HTR-8/SVneo (cell line): Measurements from ENCODE around the gene TK2.

Experiments
- DNase-seq: peaks from one replicate; pipeline ENCODE4 v3.0.0; 2011; ENCODE audit warnings: low spot score, mixed read lengths; ENCODE audit not compliant: insufficient read length
- FAIRE-seq: peaks from 2 replicates; lab custom pipeline; 2011; peaks lifted over from hg19 to GRCh38; lab: Jason Lieb, UNC

Gene TK2

GRCh38 chr16:66548868-66549267 lies 1.1 kb downstream of the TK2 start:
- FAIRE-seq = no peak

GRCh38 chr16:66548068-66548467 lies 1.9 kb downstream of the TK2 start:
- DNase-seq (no peak), FAIRE-seq (no peak)

More at GRCh38 chr16:66548868-66549267, 1.1 kb downstream of the TK2 start:
- no peak for DNase-seq

DNA sequence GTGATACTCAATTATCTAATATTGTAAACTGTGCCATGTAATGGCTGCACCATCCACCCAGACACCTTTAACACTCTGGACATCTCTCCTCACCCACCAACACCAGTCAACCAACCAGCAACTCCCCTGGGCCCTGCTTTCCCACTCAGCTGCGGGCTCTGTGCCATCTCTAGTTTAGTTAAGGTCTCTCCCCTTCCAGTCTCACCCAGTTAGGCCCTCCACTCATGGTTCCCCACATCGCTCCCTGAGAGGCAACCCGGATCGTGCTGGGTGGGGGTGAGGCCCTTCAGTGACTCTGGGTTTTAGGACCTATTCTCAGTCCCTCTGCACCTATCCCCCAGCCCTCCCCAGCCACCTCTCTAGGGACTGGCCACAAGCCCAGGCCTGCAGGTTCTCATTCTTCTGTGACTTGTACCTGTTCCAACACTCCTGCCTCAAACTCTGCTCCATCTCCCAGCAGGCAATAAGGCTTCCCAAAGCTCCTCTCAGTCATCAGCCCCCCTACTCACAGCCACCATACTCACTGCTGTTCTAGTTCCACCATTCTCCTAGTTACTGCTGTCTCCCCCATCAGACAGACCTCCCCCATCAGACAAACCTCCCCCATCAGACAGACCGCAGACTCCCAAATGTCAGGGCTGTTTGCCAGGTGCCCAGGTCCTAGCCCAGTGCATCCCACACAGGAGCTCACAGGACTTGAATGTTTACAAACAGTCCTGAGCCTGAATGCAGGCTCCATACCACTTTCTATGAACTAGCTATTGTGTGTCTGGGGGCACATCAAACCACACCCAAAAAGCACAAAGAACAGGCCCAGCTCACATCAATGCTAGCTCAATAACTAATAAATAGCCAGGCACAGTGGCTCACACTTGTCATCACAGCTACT lies 2.6 kb downstream of the TK2 start:
- no peak for DNase-seq
- peak; percentile 16 for FAIRE-seq

GRCh38 chr16:66544016-66544757 lies 5.7 kb downstream of the TK2 start:
- FAIRE-seq = no peak
- DNase-seq = no peak

GRCh38 chr16:66543541-66543940 lies 6.4 kb downstream of the TK2 start:
- FAIRE-seq (no peak), DNase-seq (no peak)

DNA sequence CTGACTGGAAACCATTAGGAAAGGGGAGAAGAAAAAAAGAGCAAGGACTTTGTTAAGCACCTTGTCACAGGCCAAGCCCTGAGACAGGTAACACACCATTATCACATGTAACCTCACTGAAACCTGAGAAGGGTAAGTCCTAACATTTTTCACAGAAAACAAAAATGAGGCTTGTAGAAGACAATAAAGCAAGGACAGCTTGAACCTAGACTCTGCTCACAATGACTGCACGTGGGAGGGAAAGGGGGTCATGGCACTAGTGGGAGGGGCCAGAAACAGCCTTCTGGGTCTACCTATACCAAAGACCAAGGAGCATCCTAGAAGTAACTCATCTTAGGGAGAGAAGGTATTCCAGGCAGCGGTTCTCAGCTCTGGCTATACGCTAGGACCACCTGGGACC lies 7.5 kb downstream of the TK2 start:
- DNase-seq (no peak), FAIRE-seq (no peak)

DNA sequence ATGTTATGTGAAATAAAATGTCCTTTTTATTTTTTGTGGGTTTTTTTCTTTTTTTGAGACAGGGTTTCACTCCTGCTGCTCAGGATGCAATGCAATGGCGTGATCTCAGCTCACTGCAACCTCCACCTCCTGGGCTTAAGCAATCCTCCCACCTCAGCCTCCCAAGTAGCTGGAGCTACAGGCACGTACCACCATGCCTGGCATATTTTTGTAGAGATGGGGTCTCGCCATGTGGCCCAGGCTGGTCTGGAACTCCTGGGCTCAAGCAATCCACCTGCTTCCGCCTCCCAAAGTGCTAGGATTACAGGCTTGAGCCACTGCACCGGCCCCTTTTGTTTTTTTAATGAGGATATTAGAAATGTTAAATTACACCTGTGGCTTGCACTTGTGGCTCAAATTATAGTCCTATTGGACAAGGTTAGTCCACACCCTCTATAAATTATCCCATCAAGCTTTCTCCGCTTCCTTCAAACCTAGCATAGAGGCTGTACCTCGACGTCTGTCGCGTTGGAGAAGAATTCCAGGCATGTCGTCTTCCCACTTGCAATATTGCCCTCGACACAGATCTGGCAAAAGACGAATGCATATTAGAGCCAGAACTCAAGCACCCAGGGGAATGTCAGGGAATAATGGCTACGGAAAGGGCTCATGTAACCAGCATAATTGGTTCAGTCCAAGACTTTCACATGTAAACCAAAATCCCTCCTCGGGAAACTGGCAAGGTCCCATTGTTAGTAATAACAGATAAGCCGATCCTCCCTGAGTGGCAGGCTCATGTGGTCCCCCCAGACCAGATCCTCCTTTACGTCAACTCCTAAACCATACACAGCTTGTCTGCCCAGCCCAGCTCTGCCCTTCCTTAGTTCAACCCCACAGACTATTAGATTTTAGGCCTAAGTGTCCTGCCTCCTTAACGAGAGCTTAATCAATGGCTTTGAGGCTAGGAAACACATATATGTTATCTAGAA lies 8.2 kb downstream of the TK2 start:
- FAIRE-seq (peak; percentile 60), DNase-seq (no peak)

GRCh38 chr16:66539623-66540469 lies 10.1 kb downstream of the TK2 start:
- no peak for DNase-seq

DNA sequence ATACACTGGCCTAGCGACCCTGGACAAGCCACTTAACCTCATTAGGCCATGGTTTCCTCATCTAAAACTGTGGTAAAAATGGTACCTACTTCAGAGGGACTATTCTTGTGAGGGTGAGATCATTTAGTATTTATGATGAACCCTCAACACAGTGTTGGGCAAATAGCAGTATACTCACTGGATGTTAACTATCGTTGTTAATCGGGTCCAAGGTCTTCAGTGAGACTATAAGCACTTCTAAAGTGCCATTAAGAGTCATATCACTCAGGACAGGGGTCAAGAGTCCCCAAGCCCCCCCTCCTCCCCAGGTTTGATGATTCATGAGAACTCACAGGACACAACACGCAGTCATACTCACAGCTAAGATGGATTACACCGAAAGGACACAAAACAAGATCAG lies 11.0 kb downstream of the TK2 start:
- DNase-seq = no peak
- FAIRE-seq = no peak

More at GRCh38 chr16:66539623-66540469, 10.1 kb downstream of the TK2 start:
- FAIRE-seq = no peak

GRCh38 chr16:66537236-66537635 lies 12.7 kb downstream of the TK2 start:
- FAIRE-seq (no peak), DNase-seq (no peak)

DNA sequence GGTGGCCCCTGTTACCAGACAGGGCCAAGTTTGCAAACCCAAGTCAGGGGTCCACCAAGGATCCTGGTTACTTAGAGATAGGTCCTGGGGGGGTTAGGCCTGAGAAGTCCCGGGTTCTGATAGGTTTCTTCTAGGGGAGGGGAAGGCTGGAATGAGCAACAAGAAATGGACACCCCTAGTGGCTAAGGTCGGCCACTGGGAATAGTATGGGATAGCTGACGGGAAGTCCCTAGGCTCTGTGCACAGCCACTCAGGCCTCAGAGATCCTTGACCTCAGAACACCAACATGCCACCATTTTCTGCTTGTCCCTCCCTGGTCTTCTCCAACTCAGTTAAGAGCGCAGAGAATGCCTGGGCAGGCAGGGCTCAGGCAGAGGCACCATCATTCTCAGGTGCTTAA lies 13.4 kb downstream of the TK2 start:
- DNase-seq (no peak), FAIRE-seq (no peak)

DNA sequence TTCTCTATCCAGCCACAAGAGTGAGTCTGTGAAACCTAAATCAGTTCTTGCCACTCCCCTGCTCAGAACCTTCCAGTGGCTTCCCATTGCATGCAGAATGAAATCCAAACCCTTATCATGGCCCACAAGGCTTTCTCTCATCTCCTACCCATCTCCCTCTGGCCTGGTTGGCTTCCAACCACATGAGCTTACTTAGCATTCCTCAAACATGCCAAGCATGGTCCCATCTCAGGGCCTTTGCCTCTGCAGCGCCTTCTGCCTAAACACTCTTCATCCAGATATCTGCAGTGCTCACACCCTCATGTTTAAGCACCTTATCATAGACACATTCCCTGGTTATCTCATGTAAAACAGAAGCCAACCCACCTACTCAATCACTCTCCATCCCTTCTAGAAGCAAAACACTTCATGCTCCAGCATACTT lies 15.5 kb downstream of the TK2 start:
- FAIRE-seq = no peak
- no peak for DNase-seq

DNA sequence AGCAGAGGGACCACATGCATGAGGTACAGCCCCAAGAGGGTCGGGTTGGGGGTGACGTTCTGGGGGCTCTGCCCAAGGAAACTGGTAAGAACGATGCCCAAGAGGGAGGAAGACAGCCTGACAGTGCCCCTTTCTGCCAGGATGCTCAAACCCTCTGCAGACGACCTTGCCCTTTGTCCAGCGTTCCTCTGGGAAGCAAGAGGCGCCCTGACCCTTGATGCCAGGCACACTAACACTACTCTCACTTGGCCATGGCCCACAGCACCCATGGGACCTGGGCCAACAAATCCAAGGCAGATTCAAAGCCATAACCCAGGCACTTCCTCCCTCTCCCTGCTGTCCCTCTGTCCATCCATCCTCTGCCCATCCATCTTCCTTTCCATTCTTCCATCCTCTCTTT lies 20.4 kb downstream of the TK2 start:
- FAIRE-seq = no peak
- DNase-seq = no peak

- DNase-seq = no peak
Observed at GRCh38 chr16:66528294-66528693, 21.6 kb downstream of the TK2 start.

GRCh38 chr16:66525396-66526180 lies 24.3 kb downstream of the TK2 start:
- FAIRE-seq = no peak
- DNase-seq = peak; percentile 39

More at GRCh38 chr16:66528294-66528693, 21.6 kb downstream of the TK2 start:
- no peak for FAIRE-seq

GRCh38 chr16:66524601-66525164 lies 25.2 kb downstream of the TK2 start:
- DNase-seq (no peak), FAIRE-seq (no peak)

DNA sequence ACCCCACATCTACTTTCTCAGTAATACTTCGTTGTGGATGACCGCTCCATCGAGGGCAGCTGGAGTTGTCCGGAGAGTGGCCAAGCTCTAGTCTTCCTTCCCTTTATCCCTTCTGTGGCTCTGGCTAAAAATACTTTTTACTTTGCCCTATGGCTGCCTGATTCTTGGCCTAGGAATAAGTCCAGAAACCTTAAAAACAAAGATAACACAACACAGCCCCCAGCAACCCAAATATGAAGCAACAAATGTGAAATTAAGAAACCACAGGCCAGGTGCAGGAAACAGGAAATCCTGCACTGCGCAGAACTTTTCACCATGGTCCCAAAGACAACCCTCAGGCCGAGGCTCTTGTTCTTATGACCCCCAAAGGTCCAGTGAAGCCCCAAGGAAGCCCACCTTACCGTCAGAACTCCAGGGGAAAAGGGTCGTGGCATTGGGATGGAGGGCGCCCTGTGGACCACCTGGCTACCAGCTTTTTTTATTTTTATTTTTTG lies 26.0 kb downstream of the TK2 start:
- DNase-seq (no peak), FAIRE-seq (no peak)
